ENCODE measurements around the gene PSRC1. TPM values are rescaled to one million over a fixed set of nuclear protein-coding genes. Genes with fewer than 3 reads are reported as not detected.
A peak's percentile ranks its signal among the peaks of the same experiment; 100 is the strongest.

The PSRC1 gene
- total and polyA plus RNA-seq, 2 of the 8 experiments (the other 6 are each of a cell fraction or from before 2014, with no cell fraction given): 56.1 to 67.3 TPM

DNA sequence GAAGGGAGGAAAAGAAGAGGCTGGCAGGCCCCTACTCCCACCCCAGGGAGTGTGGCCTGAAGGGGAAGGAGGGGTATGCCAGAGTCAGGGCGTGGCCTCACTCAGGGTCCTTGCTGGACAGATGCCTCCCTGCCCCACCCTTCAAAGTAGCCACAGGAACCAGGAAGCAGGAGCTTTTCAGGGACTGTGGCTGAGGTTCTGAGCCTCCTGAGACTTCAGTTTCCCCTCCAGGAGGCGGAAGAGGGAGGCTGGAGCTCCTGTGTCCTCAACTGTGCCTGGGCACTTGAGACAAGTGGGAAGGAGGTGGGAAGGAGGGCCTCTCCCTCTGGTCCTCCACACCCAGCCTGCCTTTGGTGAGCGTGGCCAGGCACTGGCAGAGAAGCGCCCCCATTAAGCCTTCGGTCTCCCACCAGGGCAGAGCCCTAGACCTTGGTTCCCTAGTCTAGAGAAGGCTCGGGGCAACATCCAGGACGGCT lies 28.3 kb downstream of the PSRC1 start:
- POLR2A ChIA-PET (ENCODE audit: partially characterized antibody): interaction anchor here (0.6 to 12.2 kb wide), 9 partner anchors 8 to 154 kb away, joined by 3 to 252 read pairs (median 5); partner anchors contain the start of genes PSRC1 and SARS1

More for the DNA sequence above, 28.3 kb downstream of the PSRC1 start:
- CTCF ChIA-PET (ENCODE audit: partially characterized antibody): interaction anchor here (0.9 to 28.7 kb wide), 14 partner anchors 10 to 155 kb away, joined by 3 to 651 read pairs (median 4); partner anchors contain the start of genes SARS1 and SORT1
- no peak for TF ChIP-seq SP4 (IDR thresholded peaks at IDR 0.05; ENCODE audit: low read length)
- TF ChIP-seq, protein P1, sequence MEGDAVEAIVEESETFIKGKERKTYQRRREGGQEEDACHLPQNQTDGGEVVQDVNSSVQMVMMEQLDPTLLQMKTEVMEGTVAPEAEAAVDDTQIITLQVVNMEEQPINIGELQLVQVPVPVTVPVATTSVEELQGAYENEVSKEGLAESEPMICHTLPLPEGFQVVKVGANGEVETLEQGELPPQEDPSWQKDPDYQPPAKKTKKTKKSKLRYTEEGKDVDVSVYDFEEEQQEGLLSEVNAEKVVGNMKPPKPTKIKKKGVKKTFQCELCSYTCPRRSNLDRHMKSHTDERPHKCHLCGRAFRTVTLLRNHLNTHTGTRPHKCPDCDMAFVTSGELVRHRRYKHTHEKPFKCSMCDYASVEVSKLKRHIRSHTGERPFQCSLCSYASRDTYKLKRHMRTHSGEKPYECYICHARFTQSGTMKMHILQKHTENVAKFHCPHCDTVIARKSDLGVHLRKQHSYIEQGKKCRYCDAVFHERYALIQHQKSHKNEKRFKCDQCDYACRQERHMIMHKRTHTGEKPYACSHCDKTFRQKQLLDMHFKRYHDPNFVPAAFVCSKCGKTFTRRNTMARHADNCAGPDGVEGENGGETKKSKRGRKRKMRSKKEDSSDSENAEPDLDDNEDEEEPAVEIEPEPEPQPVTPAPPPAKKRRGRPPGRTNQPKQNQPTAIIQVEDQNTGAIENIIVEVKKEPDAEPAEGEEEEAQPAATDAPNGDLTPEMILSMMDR (IDR thresholded peaks at IDR 0.05; ENCODE audit: control extremely low read depth in 1 of 3, insufficient read depth in 1 of 3, low read depth in 1 of 3, low read length in 3 of 3): peak in 2 of 3 experiments; percentile 12 to 18; a peak in 2 of 4 replicates
- no peak for TF ChIP-seq RBBP5 (IDR thresholded peaks at IDR 0.05; ENCODE audit: borderline replicate concordance, low read depth, low read length)
- TF ChIP-seq MAFK (IDR thresholded peaks at IDR 0.05; ENCODE audit: low read depth, low read length): no peak
- TF ChIP-seq ASH2L (IDR thresholded peaks at IDR 0.05; ENCODE audit: low read length): peak; percentile 7
- no peak for TF ChIP-seq GTF2F1 (IDR thresholded peaks at IDR 0.05; ENCODE audit: borderline replicate concordance, low read depth, low read length)
- no peak for TF ChIP-seq CREB1 (IDR thresholded peaks at IDR 0.05)
- no peak for TF ChIP-seq POLR2AphosphoS5 (IDR thresholded peaks at IDR 0.05; ENCODE audit: low read depth, low read length)
- Histone ChIP-seq H3K36me3 (ENCODE audit: control insufficient read depth in 2 of 4, insufficient read depth in 4 of 4, low read length in 3 of 4) (peaks cover 0 to 11% (median 4%) of the 10 kb centered on the region in 4 experiments; a peak in 5 of 8 replicates), H3K27me3 (replicated peaks in 1 of 4; ENCODE audit: control insufficient read depth in 3 of 4, extremely low read depth in 1 of 4, insufficient read depth in 3 of 4, low read length in 3 of 4) (peaks cover 0 to 10% (median 8%) of the 10 kb centered on the region in 4 experiments; a peak in 5 of 7 replicates), H3K4me3 (ENCODE audit: extremely low read depth in 1 of 4, insufficient read depth in 2 of 4, low read depth in 3 of 4, low read length in 4 of 4) (peak overlapping the region in 1 of 4 experiments; percentile 19; a peak in 1 of 8 replicates), H4K8ac (ENCODE audit: extremely low read depth, insufficient read depth, low read length) (0 out of 2 replicates have a peak overlapping the region, but pooled peaks have one; percentile 4), H2BK5ac (ENCODE audit: low read depth, low read length) (peak overlapping the region; percentile 40; the same call in 1 of the 2 replicates), H3K18ac (ENCODE audit: extremely low read depth, low read length) (peak overlapping the region; percentile 78), H3K4me2 (ENCODE audit: insufficient read depth in 1 of 2, low read depth in 2 of 2, low read length in 2 of 2) (peak overlapping the region; percentile 44 to 47; a peak in 3 of 4 replicates), H2BK12ac (ENCODE audit: low read depth, low read length) (peak overlapping the region; percentile 90; the same call in 1 of the 2 replicates), H3K27ac (ENCODE audit: low read depth, low read length) (peak overlapping the region; percentile 6; the same call in 1 of the 2 replicates), H4K5ac (ENCODE audit: insufficient read length, low read depth, low read length) (peak overlapping the region; percentile 8), H2AFZ (ENCODE audit: low read length) (no peak overlapping the region), H4K91ac (replicated peaks; ENCODE audit: insufficient read length, low read length) (peak overlapping the region; percentile 18), H4K20me1 (replicated peaks in 1 of 2; ENCODE audit: control insufficient read depth in 1 of 2, insufficient read depth in 2 of 2, low read length in 2 of 2) (peaks cover 3 to 7% of the 10 kb centered on the region in 2 experiments), H3K23ac (ENCODE audit: insufficient read length) (no peak overlapping the region), H3K4me1 (replicated peaks in 1 of 4; ENCODE audit: control insufficient read depth in 3 of 4, insufficient read depth in 4 of 4, low read length in 3 of 4) (peaks cover 5 to 40% (median 32%) of the 10 kb centered on the region in 4 experiments), H3K79me1 (ENCODE audit: low read depth, low read length) (peaks cover 13% of the 10 kb centered on the region; the same call in 1 of the 2 replicates), H3K56ac (replicated peaks; ENCODE audit: insufficient read length, low read depth, low read length) (no peak overlapping the region), H2AK5ac (ENCODE audit: low read depth, low read length) (peak overlapping the region; percentile 60; the same call in 1 of the 2 replicates), H2BK15ac (ENCODE audit: low read length) (peak overlapping the region; percentile 32; the same call in 1 of the 2 replicates), H3K23me2 (ENCODE audit: low read depth, low read length) (peaks cover 3% of the 10 kb centered on the region; the same call in 1 of the 2 replicates), H2BK20ac (ENCODE audit: low read length) (peak overlapping the region; percentile 43; the same call in 1 of the 2 replicates), H2BK120ac (replicated peaks; ENCODE audit: low read depth, low read length) (no peak overlapping the region), H3K9me3 (ENCODE audit: insufficient read depth in 2 of 2, low read depth in 1 of 2, low read length in 1 of 2) (no peaks in the 10 kb centered on the region; a peak in 2 of 4 replicates), H3K4ac (replicated peaks; ENCODE audit: insufficient read length, low read depth, low read length) (no peak overlapping the region), H3K14ac (ENCODE audit: insufficient read length) (no peak overlapping the region), H3K79me2 (ENCODE audit: control insufficient read depth in 1 of 2, insufficient read depth in 2 of 2, low read length in 2 of 2) (peaks cover 0 to 35% of the 10 kb centered on the region in 2 experiments; a peak in 1 of 4 replicates), H3K9ac (replicated peaks in 1 of 4; ENCODE audit: extremely low read depth in 1 of 4, low read depth in 3 of 4, low read length in 3 of 4) (no peak overlapping the region)
- WGBS, 2 experiments (ENCODE audit: extremely low coverage in 1 of 2, insufficient coverage in 1 of 2, insufficient read length in 1 of 2, insufficient replicate concordance in 2 of 2, low coverage in 1 of 2, low lambda C conversion rate in 2 of 2, missing lambda C conversion rate in 1 of 2): 85% methylated on average over 7 of the region's 7 CpGs; no CpG with 5 or more reads in 1 of the 2 experiments
- FAIRE-seq: no peak
- no peak for DNase-seq (ENCODE audit: low read depth in 1 of 2, low spot score in 2 of 2)
